CD4-positive, alpha-beta T cell treated with Interleukin-17A for 4 hours (primary cell): ENCODE data around the gene FTCD.

ENCODE experiments used
- DNase-seq: peaks from one replicate; pipeline ENCODE4 v3.0.0-alpha.2; 2020; ENCODE audit warnings: mixed read lengths

Gene FTCD

DNA sequence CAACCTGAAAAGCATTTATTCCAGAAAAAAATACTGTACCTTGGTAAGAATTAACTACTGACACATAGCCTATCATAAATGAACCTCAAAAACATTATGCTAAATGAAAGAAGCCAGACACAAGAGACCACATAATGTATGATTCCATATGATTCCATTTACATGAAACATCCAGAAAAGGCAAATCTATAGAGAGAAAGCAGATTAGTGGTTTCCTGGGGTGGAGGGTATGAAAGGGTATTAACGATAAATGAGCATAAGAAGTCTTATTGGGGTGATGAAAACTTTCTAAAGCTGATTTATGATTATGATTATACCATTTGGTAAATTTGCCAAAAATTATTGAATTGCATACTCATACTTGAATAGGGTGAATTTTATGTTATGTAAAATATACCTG is 67.7 kb downstream of the FTCD start:
- DNase-seq, result no peak
